Suprapubic skin (tissue), 4 donors: ENCODE results near the gene RAB5B. TPM values are rescaled to one million over a fixed set of nuclear protein-coding genes. Genes with fewer than 3 reads are reported as not detected.

Experiments used
- DNase-seq, 2 donors: peaks; one replicate each; pipeline ENCODE4 v3.0.0-alpha.2; 2019; ENCODE audit warnings: low spot score in 2 of 2
- H3K27ac ChIP-seq: fragments of 200-600 bp; sonication (generic); one replicate; pipeline ENCODE4 v1.5.1; 2019
- H3K27me3 ChIP-seq: fragments of 200-600 bp; sonication (generic); one replicate; pipeline ENCODE4 v1.5.1; 2019
- H3K36me3 ChIP-seq: fragments of 200-600 bp; sonication (generic); one replicate; pipeline ENCODE4 v1.5.1; 2019
- H3K4me1 ChIP-seq: fragments of 200-600 bp; sonication (generic); one replicate; pipeline ENCODE4 v1.5.1; 2019
- H3K4me3 ChIP-seq: fragments of 200-600 bp; sonication (generic); one replicate; pipeline ENCODE4 v1.5.1; 2019; ENCODE audit warnings: mild to moderate bottlenecking
- H3K9me3 ChIP-seq: fragments of 200-600 bp; sonication (generic); one replicate; pipeline ENCODE4 v1.5.1; 2019
- EP300 ChIP-seq: sonication (generic); formaldehyde crosslinking; IDR thresholded peaks from one replicate; pipeline ENCODE4 v1.6.1; 2017; ENCODE audit warnings: antibody characterized with exemption
- POLR2A ChIP-seq, 2 donors: fragments of 450-650 bp; IDR thresholded peaks; one replicate each; pipeline ENCODE4 v1.6.1; 2017; ENCODE audit warnings: antibody characterized with exemption in 2 of 2, mild to moderate bottlenecking in 2 of 2, moderate library complexity in 2 of 2
- POLR2AphosphoS5 ChIP-seq, 3 donors: sonication (generic); formaldehyde crosslinking; IDR thresholded peaks; one replicate each; pipeline ENCODE4 v1.6.1; 2017; ENCODE audit warnings: antibody characterized with exemption in 3 of 3
- WGBS: methylation state at CpG from one replicate; pipeline ENCODE4 v1.1.5; 2018; 5-methylcytosine and 5-hydroxymethylcytosine counted together
- total RNA-seq, 4 donors: library from RNA; depleted of rRNA; stranded (reverse); fragments of >200 nt; gene quantifications; one replicate each; pipeline ENCODE4 v1.1.0, GENCODE V29; 2016
- TF ChIP-seq, protein P1 (sequence below), 2 donors: fragments of 200-600 bp in 1 of 2; fragments of 450-650 bp in 1 of 2; sonication (generic) in 1 of 2; IDR thresholded peaks; one replicate each; pipeline ENCODE4 v1.5.1; 2016 to 2019; ENCODE audit warnings: antibody characterized with exemption in 2 of 2, mild to moderate bottlenecking in 1 of 2, moderate library complexity in 1 of 2

RAB5B gene
- total RNA-seq, 4 donors from 2014 or later, result 97.1 to 143 (median 114) TPM

DNA sequence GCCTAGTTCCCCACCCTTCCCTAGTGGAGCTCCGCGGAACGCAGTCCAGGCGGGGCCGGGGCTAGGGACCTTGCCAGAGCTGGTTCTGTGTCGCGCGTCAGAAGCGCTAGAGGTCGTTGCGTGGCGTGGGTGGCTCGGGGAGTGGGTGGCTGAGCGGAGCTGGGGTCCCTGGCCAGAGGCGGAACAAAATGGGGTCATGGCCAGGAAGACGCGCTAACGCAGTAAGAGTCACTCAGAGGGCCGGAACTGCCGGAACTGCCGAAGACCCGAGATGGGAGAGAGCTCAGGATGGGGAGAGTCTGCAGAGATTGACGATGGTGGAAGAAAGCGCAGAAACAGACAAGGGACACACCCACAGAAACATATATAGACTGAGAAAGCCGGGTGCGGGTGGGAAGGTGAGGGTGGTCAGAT is 38.1 kb upstream of the RAB5B start:
- peaks cover 21% of the 10 kb centered on the region for H3K36me3 ChIP-seq
- TF ChIP-seq, protein P1, sequence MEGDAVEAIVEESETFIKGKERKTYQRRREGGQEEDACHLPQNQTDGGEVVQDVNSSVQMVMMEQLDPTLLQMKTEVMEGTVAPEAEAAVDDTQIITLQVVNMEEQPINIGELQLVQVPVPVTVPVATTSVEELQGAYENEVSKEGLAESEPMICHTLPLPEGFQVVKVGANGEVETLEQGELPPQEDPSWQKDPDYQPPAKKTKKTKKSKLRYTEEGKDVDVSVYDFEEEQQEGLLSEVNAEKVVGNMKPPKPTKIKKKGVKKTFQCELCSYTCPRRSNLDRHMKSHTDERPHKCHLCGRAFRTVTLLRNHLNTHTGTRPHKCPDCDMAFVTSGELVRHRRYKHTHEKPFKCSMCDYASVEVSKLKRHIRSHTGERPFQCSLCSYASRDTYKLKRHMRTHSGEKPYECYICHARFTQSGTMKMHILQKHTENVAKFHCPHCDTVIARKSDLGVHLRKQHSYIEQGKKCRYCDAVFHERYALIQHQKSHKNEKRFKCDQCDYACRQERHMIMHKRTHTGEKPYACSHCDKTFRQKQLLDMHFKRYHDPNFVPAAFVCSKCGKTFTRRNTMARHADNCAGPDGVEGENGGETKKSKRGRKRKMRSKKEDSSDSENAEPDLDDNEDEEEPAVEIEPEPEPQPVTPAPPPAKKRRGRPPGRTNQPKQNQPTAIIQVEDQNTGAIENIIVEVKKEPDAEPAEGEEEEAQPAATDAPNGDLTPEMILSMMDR (IDR thresholded peaks at IDR 0.05), result no peak
- H3K27me3 ChIP-seq, result no peaks in the 10 kb centered on the region
- H3K4me1 ChIP-seq, result peaks cover 62% of the 10 kb centered on the region
- DNase-seq, result no peak
- H3K27ac ChIP-seq, result peak overlapping the region; percentile 10
- H3K4me3 ChIP-seq, result peak overlapping the region; percentile 21
- 33% methylated on average over 26 of the region's 26 CpGs for WGBS
- no peaks in the 10 kb centered on the region for H3K9me3 ChIP-seq

DNA sequence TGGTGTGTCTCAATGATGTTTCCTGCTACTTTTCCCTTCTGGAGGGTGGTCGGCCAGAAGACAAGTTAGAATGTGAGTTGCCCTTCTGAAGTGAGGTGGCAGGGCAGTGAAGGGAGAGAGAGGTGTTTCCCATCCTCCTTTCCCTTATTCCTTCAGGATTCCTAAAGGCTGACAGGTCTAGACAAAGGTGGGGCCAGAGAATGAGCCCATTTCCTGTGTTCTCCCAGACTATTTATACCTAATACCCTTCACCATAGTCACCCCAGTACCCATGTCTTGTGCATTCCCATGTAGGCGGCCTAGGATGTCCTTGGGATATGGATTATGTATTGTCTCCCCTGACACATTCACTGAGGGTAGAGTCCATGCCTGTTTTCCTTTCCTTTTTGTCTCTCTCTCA is 35.9 kb upstream of the RAB5B start:
- Histone ChIP-seq H3K27ac (no peak overlapping the region), H3K36me3 (peaks cover 43% of the 10 kb centered on the region), H3K27me3 (no peaks in the 10 kb centered on the region), H3K4me1 (peaks cover 47% of the 10 kb centered on the region), H3K4me3 (no peak overlapping the region), H3K9me3 (no peaks in the 10 kb centered on the region)
- TF ChIP-seq, protein P1 (IDR thresholded peaks at IDR 0.05), result no peak
- TF ChIP-seq EP300 (no peak), POLR2A (IDR thresholded peaks at IDR 0.05) (no peak), POLR2AphosphoS5 (IDR thresholded peaks at IDR 0.05) (no peak)
- 83% methylated on average over 2 of the region's 2 CpGs for WGBS
- no peak for DNase-seq

DNA sequence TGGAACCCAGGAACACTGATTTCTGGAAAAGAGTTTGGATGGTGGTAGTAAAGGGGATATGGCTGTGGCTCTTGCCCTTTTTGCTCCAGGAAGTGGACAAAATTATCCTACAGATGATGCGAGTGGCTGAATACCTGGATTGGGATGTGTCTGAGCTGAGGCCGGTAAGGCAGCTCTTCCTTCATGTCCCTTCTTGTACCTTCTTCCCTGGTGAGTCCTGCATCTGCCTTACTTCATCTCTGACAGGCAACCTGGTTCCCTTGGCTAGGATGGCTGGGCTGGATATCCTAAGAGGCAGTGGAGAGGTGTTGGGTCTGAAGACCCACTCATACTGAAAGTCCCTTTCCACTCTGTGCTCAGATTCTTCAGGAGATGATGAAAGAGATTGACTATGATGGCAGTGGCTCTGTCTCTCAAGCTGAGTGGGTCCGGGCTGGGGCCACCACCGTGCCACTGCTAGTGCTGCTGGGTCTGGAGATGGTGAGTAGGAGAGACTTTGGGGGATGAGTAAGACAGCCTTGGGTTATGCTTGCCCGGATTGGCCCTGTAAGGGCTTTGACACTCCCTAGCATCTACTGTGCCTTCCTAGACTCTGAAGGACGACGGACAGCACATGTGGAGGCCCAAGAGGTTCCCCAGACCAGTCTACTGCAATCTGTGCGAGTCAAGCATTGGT is 34.9 kb upstream of the RAB5B start:
- peaks cover 52% of the 10 kb centered on the region for H3K36me3 ChIP-seq
- H3K4me3 ChIP-seq, result no peak overlapping the region
- no peak for TF ChIP-seq EP300
- TF ChIP-seq, protein P1 (IDR thresholded peaks at IDR 0.05), result no peak
- TF ChIP-seq POLR2AphosphoS5 (IDR thresholded peaks at IDR 0.05), result no peak
- TF ChIP-seq POLR2A (IDR thresholded peaks at IDR 0.05), result no peak
- H3K27ac ChIP-seq, result no peak overlapping the region
- WGBS, result 65% methylated on average over 8 of the region's 8 CpGs
- no peak for DNase-seq
- H3K4me1 ChIP-seq, result peaks cover 37% of the 10 kb centered on the region
- no peaks in the 10 kb centered on the region for H3K27me3 ChIP-seq
- no peaks in the 10 kb centered on the region for H3K9me3 ChIP-seq

DNA sequence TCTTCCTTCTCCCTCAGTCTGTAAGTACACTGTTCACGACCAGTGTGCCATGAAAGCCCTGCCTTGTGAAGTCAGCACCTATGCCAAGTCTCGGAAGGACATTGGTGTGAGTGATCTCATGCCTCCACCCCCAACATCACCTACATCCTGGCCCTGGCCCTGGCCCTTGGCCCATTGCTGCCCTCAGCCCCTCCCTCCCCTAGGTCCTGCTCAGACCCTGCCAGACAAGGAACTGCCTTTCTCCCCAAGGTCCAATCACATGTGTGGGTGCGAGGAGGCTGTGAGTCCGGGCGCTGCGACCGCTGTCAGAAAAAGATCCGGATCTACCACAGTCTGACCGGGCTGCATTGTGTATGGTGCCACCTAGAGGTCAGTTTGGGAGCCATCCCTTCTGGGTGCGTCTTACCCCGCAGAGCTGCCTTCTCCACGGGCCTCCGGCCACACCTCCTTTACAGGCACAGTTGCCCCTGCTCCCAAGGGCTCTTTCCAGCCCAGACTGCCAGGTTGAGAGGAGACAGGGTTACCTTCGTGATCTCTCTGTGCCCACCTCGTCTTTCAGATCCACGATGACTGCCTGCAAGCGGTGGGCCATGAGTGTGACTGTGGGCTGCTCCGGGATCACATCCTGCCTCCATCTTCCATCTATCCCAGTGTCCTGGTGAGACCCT is 33.7 kb upstream of the RAB5B start:
- Histone ChIP-seq H3K4me1 (peaks cover 25% of the 10 kb centered on the region), H3K27me3 (no peaks in the 10 kb centered on the region), H3K9me3 (no peaks in the 10 kb centered on the region), H3K36me3 (peaks cover 64% of the 10 kb centered on the region), H3K4me3 (no peak overlapping the region), H3K27ac (peak overlapping the region; percentile 40)
- 15% methylated on average over 16 of the region's 18 CpGs for WGBS
- peak; percentile 91 to 93 for DNase-seq
- TF ChIP-seq POLR2AphosphoS5 (IDR thresholded peaks at IDR 0.05) (peak in 1 of 3 donors; percentile 44), EP300 (no peak)
- TF ChIP-seq, protein P1 (IDR thresholded peaks at IDR 0.05), result peak; percentile 85

DNA sequence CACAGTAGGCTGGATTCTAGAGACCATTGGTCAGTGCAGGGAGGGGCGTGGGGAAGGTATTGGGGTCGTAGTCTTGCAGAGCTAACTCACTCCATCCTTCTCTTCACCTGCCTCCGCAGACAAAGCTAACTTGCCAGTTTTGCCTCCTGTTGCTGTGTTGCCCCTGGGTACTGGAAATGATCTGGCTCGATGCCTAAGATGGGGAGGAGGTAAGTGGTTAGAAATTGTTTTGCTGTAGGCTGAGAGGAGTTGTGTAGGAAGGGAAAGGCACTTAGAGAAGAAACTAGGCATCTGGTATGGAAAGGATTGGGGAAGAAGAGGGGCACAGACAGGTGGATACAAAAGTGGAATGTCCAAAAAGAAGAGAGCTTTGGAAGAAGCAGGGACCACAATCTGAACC is 31.8 kb upstream of the RAB5B start:
- DNase-seq, result no peak
- Histone ChIP-seq H3K4me3 (no peak overlapping the region), H3K9me3 (no peaks in the 10 kb centered on the region), H3K36me3 (peaks cover 73% of the 10 kb centered on the region), H3K27ac (no peak overlapping the region), H3K27me3 (no peaks in the 10 kb centered on the region), H3K4me1 (peaks cover 13% of the 10 kb centered on the region)
- WGBS, result 74% methylated on average over 4 of the region's 4 CpGs
- TF ChIP-seq EP300, result no peak
- no peak for TF ChIP-seq POLR2A (IDR thresholded peaks at IDR 0.05)
- TF ChIP-seq POLR2AphosphoS5 (IDR thresholded peaks at IDR 0.05), result no peak
- TF ChIP-seq, protein P1 (IDR thresholded peaks at IDR 0.05), result no peak
